Left ventricle myocardium inferior (tissue), 1 donor: ENCODE measurements around the gene TRPM5. TPM values are rescaled to one million over a fixed set of nuclear protein-coding genes. Genes with fewer than 3 reads are reported as not detected.
A peak's percentile ranks its signal among the peaks of the same experiment; 100 is the strongest.

Experiments
- DNase-seq: peaks from one replicate; pipeline ENCODE4 v3.0.0-alpha.2; 2020
- H3K27ac ChIP-seq: fragments of 200-600 bp; replicated peaks from 2 replicates; pipeline ENCODE4 v1.8.0; 2021
- H3K27me3 ChIP-seq: fragments of 200-600 bp; 2 replicates; pipeline ENCODE4 v1.8.0; 2021; ENCODE audit warnings: low read depth
- H3K36me3 ChIP-seq: fragments of 200-600 bp; 2 replicates; pipeline ENCODE4 v1.8.0; 2021
- H3K4me1 ChIP-seq: fragments of 200-600 bp; 2 replicates; pipeline ENCODE4 v1.8.0; 2021
- H3K4me3 ChIP-seq: fragments of 200-600 bp; 2 replicates; pipeline ENCODE4 v1.8.0; 2021; ENCODE audit warnings: mild to moderate bottlenecking, moderate library complexity
- H3K9me3 ChIP-seq: fragments of 200-600 bp; replicated peaks from 2 replicates; pipeline ENCODE4 v1.8.0; 2021
- CTCF ChIP-seq: fragments of 200-600 bp; IDR thresholded peaks from 2 replicates; pipeline ENCODE4 v1.8.0; 2021; ENCODE audit warnings: antibody characterized with exemption, mild to moderate bottlenecking, borderline replicate concordance
- intact Hi-C: fragments of 100-400 bp; cut with micrococcal nuclease; formaldehyde crosslinking; loops from one replicate; pipeline ENCODE4 v1.11.0; 2022
- long read RNA-seq: library from polyadenylated mRNA; unstranded; transcript quantifications from one replicate; pipeline ENCODE4 v2.0.0, GENCODE V29; 2021
- total RNA-seq: library from RNA; stranded (reverse); fragmentation: NEBNext Ultra II Directional; extraction: Animal tissue kit (Norgen Biotek cat#: 25700); gene quantifications from one replicate; pipeline ENCODE4 v1.2.1, GENCODE V29; 2021
- donor health status: DM: no; HTN: yes; CAD: no; lungs with severe emphysema.

Gene TRPM5
- not detected for total RNA-seq
- long read RNA-seq, result 0 reads

GRCh38 chr11:2443881-2444820 lies at the start of gene TRPM5:
TRPM5 (minus strand) TSS chr11:2444514; CDS start chr11:2423036, 21,478 bp downstream.
- Histone ChIP-seq H3K4me3 (peak within 1 kb of the TSS; percentile 66), H3K9me3 (peaks cover 8% of the 10 kb centered on the region), H3K4me1 (peaks cover 45% of the 10 kb centered on the region), H3K27ac (peak within 1 kb of the TSS; percentile 55), H3K36me3 (no peaks in the 10 kb centered on the region), H3K27me3 (peaks cover 32% of the 10 kb centered on the region)
- intact Hi-C loops, result no loop called here
- no peak for TF ChIP-seq CTCF
- no peak for DNase-seq

GRCh38 chr11:2489083-2489482 lies 44.8 kb upstream of the TRPM5 start:
- Histone ChIP-seq H3K4me3 (no peak overlapping the region), H3K27ac (no peak overlapping the region), H3K27me3 (no peaks in the 10 kb centered on the region), H3K36me3 (no peaks in the 10 kb centered on the region), H3K4me1 (peaks cover 3% of the 10 kb centered on the region), H3K9me3 (peaks cover 56% of the 10 kb centered on the region)
- DNase-seq, result no peak
- no peak for TF ChIP-seq CTCF
- intact Hi-C loops, result no loop called here

- Histone ChIP-seq H3K9me3 (peaks cover 45% of the 10 kb centered on the region), H3K4me3 (no peak overlapping the region), H3K27ac (no peak overlapping the region), H3K4me1 (peaks cover 13% of the 10 kb centered on the region), H3K27me3 (no peaks in the 10 kb centered on the region), H3K36me3 (no peaks in the 10 kb centered on the region)
- DNase-seq, result no peak
- no peak for TF ChIP-seq CTCF
- intact Hi-C loops, result no loop called here
Observed at GRCh38 chr11:2488004-2488403, 43.7 kb upstream of the TRPM5 start.

GRCh38 chr11:2484576-2485125 lies 40.3 kb upstream of the TRPM5 start:
- Histone ChIP-seq H3K4me3 (no peak overlapping the region), H3K9me3 (peaks cover 31% of the 10 kb centered on the region), H3K36me3 (no peaks in the 10 kb centered on the region), H3K27me3 (no peaks in the 10 kb centered on the region), H3K4me1 (peaks cover 25% of the 10 kb centered on the region), H3K27ac (no peak overlapping the region)
- no peak for DNase-seq
- intact Hi-C loops, result no loop called here
- TF ChIP-seq CTCF, result no peak

GRCh38 chr11:2483426-2483825 lies 39.1 kb upstream of the TRPM5 start:
- Histone ChIP-seq H3K27me3 (no peaks in the 10 kb centered on the region), H3K9me3 (peaks cover 26% of the 10 kb centered on the region), H3K27ac (no peak overlapping the region), H3K36me3 (no peaks in the 10 kb centered on the region), H3K4me1 (peaks cover 25% of the 10 kb centered on the region), H3K4me3 (no peak overlapping the region)
- DNase-seq, result no peak
- intact Hi-C loops, result no loop called here
- no peak for TF ChIP-seq CTCF
